Lower leg skin (tissue), 3 donors: ENCODE measurements around the gene KIT.

Experiments used
- CTCF ChIP-seq, 3 donors: fragments of 450-650 bp; IDR thresholded peaks; one replicate each; pipeline ENCODE4 v1.5.1; 2016; ENCODE audit warnings: antibody characterized with exemption in 3 of 3, mild to moderate bottlenecking in 3 of 3, moderate library complexity in 2 of 3
- POLR2A ChIP-seq, 2 donors: fragments of 450-650 bp; IDR thresholded peaks; one replicate each; pipeline ENCODE4 v1.6.1; 2016 to 2017; ENCODE audit warnings: antibody characterized with exemption in 2 of 2, mild to moderate bottlenecking in 1 of 2, moderate library complexity in 1 of 2

DNA sequence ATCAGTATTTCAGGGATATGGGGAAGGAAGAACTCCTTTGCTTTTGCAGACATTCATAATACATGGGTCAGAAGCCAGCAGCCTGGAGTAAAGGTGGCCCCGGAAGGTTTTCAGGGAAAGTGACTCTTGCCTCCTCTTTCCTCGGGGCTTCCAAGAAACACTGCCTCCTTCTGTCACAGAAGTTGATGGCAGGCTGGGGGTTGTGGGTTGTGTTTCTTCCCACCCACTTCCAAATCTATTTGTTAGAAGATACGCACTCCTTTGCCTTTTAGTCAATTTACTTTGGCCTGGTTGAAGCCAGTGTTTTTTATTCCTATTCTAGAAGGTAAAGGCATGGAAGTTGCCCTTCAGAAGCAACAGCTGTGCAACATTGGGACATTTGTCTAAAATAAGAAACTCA, 19.7 kb downstream of the KIT start:
- TF ChIP-seq POLR2A (IDR thresholded peaks at IDR 0.05), result no peak
- no peak for TF ChIP-seq CTCF (IDR thresholded peaks at IDR 0.05)
